Liver (tissue), 3 donors: ENCODE measurements around the gene DST.

Experiments used
- TAF1 ChIP-seq: conservative IDR thresholded peaks from 2 replicates; pipeline ENCODE4 v1.6.1; 2016; ENCODE audit warnings: antibody characterized with exemption, mild to moderate bottlenecking
- TF ChIP-seq, protein P1 (sequence below): IDR thresholded peaks from 2 replicates; pipeline ENCODE4 v1.6.1; 2016; ENCODE audit warnings: antibody characterized with exemption
- TF ChIP-seq, protein P2 (sequence below): fragments of 150-350 bp; IDR thresholded peaks from 2 replicates; pipeline ENCODE4 v1.5.1; 2017; ENCODE audit warnings: improper control_type of control experiment, low read depth, low read length; ENCODE audit not compliant: missing input control
- TF ChIP-seq, protein P3 (sequence below): IDR thresholded peaks from 2 replicates; pipeline ENCODE4 v1.6.1; 2016; ENCODE audit warnings: antibody characterized with exemption, mild to moderate bottlenecking
- TF ChIP-seq, protein P4 (sequence below): IDR thresholded peaks from 2 replicates; pipeline ENCODE4 v1.6.1; 2016; ENCODE audit warnings: antibody characterized with exemption
- donor health status: healthy.
- donor health status: healthy.

DNA sequence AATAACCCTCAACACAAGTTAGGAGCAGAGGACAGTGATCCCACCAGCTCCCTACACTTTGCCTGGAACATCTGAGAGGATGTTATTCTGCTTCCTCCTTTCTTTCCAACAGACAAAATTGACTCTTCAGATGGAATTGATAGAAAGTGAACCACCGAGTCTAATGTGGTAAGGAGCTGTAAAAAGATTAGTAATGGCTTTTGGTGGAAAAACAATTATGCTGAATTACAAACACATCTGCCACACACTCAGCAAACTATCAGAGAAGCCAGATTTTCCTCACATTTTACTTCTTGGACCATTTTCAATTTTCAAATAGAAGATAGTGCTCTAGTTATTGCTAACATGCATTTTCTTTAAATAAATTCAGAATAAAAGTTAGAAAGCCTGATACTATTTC lies 223.5 kb downstream of the DST start:
- TF ChIP-seq, protein P1, sequence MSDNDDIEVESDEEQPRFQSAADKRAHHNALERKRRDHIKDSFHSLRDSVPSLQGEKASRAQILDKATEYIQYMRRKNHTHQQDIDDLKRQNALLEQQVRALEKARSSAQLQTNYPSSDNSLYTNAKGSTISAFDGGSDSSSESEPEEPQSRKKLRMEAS = no peak
- TF ChIP-seq, protein P2, sequence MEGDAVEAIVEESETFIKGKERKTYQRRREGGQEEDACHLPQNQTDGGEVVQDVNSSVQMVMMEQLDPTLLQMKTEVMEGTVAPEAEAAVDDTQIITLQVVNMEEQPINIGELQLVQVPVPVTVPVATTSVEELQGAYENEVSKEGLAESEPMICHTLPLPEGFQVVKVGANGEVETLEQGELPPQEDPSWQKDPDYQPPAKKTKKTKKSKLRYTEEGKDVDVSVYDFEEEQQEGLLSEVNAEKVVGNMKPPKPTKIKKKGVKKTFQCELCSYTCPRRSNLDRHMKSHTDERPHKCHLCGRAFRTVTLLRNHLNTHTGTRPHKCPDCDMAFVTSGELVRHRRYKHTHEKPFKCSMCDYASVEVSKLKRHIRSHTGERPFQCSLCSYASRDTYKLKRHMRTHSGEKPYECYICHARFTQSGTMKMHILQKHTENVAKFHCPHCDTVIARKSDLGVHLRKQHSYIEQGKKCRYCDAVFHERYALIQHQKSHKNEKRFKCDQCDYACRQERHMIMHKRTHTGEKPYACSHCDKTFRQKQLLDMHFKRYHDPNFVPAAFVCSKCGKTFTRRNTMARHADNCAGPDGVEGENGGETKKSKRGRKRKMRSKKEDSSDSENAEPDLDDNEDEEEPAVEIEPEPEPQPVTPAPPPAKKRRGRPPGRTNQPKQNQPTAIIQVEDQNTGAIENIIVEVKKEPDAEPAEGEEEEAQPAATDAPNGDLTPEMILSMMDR = no peak
- TF ChIP-seq, protein P3, sequence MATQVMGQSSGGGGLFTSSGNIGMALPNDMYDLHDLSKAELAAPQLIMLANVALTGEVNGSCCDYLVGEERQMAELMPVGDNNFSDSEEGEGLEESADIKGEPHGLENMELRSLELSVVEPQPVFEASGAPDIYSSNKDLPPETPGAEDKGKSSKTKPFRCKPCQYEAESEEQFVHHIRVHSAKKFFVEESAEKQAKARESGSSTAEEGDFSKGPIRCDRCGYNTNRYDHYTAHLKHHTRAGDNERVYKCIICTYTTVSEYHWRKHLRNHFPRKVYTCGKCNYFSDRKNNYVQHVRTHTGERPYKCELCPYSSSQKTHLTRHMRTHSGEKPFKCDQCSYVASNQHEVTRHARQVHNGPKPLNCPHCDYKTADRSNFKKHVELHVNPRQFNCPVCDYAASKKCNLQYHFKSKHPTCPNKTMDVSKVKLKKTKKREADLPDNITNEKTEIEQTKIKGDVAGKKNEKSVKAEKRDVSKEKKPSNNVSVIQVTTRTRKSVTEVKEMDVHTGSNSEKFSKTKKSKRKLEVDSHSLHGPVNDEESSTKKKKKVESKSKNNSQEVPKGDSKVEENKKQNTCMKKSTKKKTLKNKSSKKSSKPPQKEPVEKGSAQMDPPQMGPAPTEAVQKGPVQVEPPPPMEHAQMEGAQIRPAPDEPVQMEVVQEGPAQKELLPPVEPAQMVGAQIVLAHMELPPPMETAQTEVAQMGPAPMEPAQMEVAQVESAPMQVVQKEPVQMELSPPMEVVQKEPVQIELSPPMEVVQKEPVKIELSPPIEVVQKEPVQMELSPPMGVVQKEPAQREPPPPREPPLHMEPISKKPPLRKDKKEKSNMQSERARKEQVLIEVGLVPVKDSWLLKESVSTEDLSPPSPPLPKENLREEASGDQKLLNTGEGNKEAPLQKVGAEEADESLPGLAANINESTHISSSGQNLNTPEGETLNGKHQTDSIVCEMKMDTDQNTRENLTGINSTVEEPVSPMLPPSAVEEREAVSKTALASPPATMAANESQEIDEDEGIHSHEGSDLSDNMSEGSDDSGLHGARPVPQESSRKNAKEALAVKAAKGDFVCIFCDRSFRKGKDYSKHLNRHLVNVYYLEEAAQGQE = no peak
- TF ChIP-seq TAF1 = no peak
- TF ChIP-seq, protein P4, sequence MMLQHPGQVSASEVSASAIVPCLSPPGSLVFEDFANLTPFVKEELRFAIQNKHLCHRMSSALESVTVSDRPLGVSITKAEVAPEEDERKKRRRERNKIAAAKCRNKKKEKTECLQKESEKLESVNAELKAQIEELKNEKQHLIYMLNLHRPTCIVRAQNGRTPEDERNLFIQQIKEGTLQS = no peak
